Left ventricle myocardium inferior (tissue), 1 donor: ENCODE data around the gene DPCD. TPM values are rescaled to one million over a fixed set of nuclear protein-coding genes. Genes with fewer than 3 reads are reported as not detected.

Source experiments
- DNase-seq: peaks from one replicate; pipeline ENCODE4 v3.0.0-alpha.2; 2020
- H3K27ac ChIP-seq: fragments of 200-600 bp; replicated peaks from 2 replicates; pipeline ENCODE4 v1.8.0; 2021
- H3K27me3 ChIP-seq: fragments of 200-600 bp; 2 replicates; pipeline ENCODE4 v1.8.0; 2021; ENCODE audit warnings: low read depth
- H3K36me3 ChIP-seq: fragments of 200-600 bp; 2 replicates; pipeline ENCODE4 v1.8.0; 2021
- H3K4me1 ChIP-seq: fragments of 200-600 bp; 2 replicates; pipeline ENCODE4 v1.8.0; 2021
- H3K4me3 ChIP-seq: fragments of 200-600 bp; 2 replicates; pipeline ENCODE4 v1.8.0; 2021; ENCODE audit warnings: mild to moderate bottlenecking, moderate library complexity
- H3K9me3 ChIP-seq: fragments of 200-600 bp; replicated peaks from 2 replicates; pipeline ENCODE4 v1.8.0; 2021
- intact Hi-C: fragments of 100-400 bp; cut with micrococcal nuclease; formaldehyde crosslinking; loops from one replicate; pipeline ENCODE4 v1.11.0; 2022
- total RNA-seq: library from RNA; stranded (reverse); fragmentation: NEBNext Ultra II Directional; extraction: Animal tissue kit (Norgen Biotek cat#: 25700); gene quantifications from one replicate; pipeline ENCODE4 v1.2.1, GENCODE V29; 2021
- TF ChIP-seq, protein P1 (sequence below): fragments of 200-600 bp; IDR thresholded peaks from 2 replicates; pipeline ENCODE4 v1.8.0; 2021; ENCODE audit warnings: antibody characterized with exemption, mild to moderate bottlenecking, borderline replicate concordance
- donor health status: DM: no; HTN: yes; CAD: no; lungs with severe emphysema.

DPCD gene
- total RNA-seq, 1 donor from 2014 or later = 24.0 TPM

DNA sequence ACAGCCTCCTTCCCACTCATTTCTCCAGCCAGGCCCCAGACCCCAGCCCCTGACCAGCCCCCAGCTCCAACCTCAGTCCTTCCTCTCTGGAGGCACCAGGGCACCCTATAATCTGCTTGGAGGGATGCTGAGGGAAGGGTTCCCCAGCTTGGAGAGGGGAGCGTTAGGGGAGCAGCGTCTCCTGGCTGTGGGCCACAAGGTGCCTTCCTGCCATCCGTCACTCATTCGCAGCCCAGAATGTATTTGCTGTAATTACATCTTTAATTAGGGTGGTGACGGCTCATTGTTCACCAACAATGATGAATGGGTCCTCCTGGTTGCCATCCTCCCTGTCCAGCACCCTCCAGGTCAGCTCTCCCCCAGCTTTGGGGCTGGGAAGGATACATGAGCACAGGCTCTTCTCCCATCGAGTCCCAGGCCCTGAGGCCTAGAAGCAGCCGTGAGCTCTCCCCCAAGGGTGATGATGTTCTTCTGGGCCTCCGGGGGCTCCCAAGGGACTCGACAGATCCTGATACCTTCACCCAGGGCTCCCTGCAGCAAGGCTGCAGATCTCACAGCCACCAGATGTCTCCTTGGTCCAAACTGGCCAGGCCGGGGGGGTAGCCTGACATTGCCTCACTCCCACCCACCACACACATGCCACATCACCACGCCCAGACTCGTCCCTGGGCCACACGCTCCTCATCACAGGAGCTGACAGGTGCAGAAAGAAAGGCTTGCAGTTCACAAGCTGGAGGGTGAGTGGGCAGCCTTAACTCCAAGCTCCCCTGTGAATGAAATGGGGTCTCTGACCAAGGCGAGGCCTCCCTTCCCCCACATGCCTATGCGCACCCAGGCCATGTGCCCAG is 26.8 kb upstream of the DPCD start:
- Histone ChIP-seq H3K9me3 (no peaks in the 10 kb centered on the region), H3K4me1 (peaks cover 4% of the 10 kb centered on the region), H3K27me3 (peaks cover 43% of the 10 kb centered on the region), H3K4me3 (no peak overlapping the region), H3K36me3 (no peaks in the 10 kb centered on the region), H3K27ac (no peak overlapping the region)
- TF ChIP-seq, protein P1, sequence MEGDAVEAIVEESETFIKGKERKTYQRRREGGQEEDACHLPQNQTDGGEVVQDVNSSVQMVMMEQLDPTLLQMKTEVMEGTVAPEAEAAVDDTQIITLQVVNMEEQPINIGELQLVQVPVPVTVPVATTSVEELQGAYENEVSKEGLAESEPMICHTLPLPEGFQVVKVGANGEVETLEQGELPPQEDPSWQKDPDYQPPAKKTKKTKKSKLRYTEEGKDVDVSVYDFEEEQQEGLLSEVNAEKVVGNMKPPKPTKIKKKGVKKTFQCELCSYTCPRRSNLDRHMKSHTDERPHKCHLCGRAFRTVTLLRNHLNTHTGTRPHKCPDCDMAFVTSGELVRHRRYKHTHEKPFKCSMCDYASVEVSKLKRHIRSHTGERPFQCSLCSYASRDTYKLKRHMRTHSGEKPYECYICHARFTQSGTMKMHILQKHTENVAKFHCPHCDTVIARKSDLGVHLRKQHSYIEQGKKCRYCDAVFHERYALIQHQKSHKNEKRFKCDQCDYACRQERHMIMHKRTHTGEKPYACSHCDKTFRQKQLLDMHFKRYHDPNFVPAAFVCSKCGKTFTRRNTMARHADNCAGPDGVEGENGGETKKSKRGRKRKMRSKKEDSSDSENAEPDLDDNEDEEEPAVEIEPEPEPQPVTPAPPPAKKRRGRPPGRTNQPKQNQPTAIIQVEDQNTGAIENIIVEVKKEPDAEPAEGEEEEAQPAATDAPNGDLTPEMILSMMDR = no peak
- DNase-seq = no peak
- intact Hi-C loops = no loop called here

DNA sequence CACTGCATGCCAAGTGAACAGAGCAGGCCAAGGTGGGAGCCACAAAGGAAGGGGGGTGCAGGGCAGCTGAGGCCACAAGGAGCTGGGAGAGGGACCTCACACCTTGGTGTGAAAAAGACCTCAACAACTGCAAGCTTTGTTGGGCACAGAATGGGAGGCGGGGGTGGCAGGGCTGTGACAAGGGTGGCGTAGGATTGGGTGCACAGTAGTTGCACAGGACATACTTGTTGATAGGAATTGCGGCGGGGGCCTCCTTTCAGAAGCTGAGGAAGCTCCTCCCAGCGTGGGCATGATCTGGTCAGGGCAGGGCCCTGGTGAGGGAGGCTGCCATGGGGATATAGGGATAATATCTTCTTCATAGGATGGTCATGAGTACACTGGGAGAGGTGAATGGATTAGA is 25.9 kb upstream of the DPCD start:
- TF ChIP-seq, protein P1 = no peak
- H3K9me3 ChIP-seq = no peaks in the 10 kb centered on the region
- intact Hi-C loops = no loop called here
- H3K27me3 ChIP-seq = peaks cover 52% of the 10 kb centered on the region
- DNase-seq = no peak
- H3K4me3 ChIP-seq = no peak overlapping the region
- H3K27ac ChIP-seq = no peak overlapping the region
- peaks cover 10% of the 10 kb centered on the region for H3K4me1 ChIP-seq
- no peaks in the 10 kb centered on the region for H3K36me3 ChIP-seq

DNA sequence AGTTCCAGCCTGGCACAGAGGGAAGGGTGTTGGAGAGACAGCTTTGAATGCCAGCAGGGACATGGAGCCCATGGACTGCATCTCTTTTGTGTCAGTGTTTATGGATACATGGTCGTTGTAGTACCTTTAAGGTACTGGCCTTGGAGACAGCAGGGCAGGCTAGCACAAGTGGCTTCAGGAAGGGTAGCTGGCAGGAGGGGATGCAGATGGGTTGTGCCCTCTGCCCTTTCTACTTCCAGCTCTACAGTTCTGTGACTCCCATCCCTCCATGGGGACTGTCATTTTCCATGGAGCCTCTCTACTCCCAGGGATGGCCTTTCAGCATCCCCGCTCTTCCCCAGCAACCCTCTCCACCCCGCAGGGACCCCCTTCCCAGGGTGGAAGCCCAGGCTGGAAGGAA is 25.1 kb upstream of the DPCD start:
- TF ChIP-seq, protein P1 = no peak
- peaks cover 60% of the 10 kb centered on the region for H3K27me3 ChIP-seq
- no peak overlapping the region for H3K4me3 ChIP-seq
- no peaks in the 10 kb centered on the region for H3K36me3 ChIP-seq
- no peak overlapping the region for H3K27ac ChIP-seq
- DNase-seq = no peak
- intact Hi-C loops = no loop called here
- peaks cover 10% of the 10 kb centered on the region for H3K4me1 ChIP-seq
- no peaks in the 10 kb centered on the region for H3K9me3 ChIP-seq

DNA sequence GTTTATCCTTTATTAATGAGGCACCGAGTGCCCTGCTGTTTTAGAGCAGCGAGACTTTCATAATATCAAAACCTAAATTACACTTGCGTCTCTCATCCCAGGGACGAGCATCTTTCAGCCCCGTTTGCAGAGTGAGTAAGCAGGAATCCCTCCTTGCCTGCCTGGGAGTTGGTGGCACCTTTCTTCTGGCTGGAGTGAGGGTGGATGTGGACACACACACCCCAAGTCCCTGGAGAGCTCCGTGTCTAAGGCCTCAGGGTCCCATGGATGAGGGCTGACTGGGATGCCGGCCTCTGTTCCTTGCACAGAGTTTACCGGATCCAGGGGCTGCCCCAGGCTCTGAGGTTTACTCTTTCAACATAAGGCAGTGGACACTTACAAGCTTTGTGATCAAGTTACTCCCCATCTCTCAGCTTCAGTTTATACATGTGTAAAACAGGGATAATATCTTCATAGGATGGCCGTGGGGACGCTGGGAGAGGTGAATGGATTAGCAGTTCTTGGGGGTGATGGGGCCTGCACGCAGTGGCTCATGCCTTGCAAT is 24.6 kb upstream of the DPCD start:
- DNase-seq = no peak
- peaks cover 10% of the 10 kb centered on the region for H3K4me1 ChIP-seq
- intact Hi-C loops = no loop called here

DNA sequence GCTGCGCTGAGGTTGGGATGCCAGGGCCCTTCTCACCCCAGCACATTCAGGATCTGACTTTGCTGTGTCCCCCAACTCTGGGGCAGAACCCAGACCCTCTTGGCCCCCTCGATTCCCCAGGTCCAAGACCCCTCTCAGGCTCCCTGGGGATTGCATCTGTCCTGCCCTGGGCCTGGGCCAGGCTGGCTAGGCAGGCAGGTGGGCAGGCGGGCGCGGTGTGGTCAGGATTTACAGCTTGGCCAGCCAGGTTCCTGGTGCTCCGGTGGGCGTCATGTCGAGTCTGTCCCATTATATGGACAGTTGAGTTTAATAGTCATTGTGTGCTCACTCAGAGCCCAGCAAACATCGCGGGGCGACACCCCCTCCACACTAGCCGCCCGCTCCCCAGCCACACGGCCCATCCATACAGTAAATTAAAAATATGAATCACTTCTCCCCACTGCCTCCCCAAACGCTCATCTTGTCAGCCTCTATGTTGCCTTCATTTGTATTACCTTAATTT is 23.6 kb upstream of the DPCD start:
- Histone ChIP-seq H3K27me3 (peaks cover 75% of the 10 kb centered on the region), H3K4me1 (peaks cover 13% of the 10 kb centered on the region), H3K9me3 (no peaks in the 10 kb centered on the region), H3K27ac (no peak overlapping the region), H3K36me3 (no peaks in the 10 kb centered on the region), H3K4me3 (no peak overlapping the region)
- intact Hi-C loops = no loop called here
- DNase-seq = no peak
- TF ChIP-seq, protein P1 = no peak

More for the DNA sequence above, 24.6 kb upstream of the DPCD start:
- Histone ChIP-seq H3K27ac (no peak overlapping the region), H3K27me3 (peaks cover 66% of the 10 kb centered on the region), H3K4me3 (no peak overlapping the region), H3K9me3 (no peaks in the 10 kb centered on the region), H3K36me3 (no peaks in the 10 kb centered on the region)
- TF ChIP-seq, protein P1 = no peak
